ENCODE results near the gene VPS8.
"Not testable (repeated sequence)": the region's sequence is repeated elsewhere in the genome, so short reads cannot be mapped to it uniquely, and the experiment has no call there.

The VPS8 gene

DNA sequence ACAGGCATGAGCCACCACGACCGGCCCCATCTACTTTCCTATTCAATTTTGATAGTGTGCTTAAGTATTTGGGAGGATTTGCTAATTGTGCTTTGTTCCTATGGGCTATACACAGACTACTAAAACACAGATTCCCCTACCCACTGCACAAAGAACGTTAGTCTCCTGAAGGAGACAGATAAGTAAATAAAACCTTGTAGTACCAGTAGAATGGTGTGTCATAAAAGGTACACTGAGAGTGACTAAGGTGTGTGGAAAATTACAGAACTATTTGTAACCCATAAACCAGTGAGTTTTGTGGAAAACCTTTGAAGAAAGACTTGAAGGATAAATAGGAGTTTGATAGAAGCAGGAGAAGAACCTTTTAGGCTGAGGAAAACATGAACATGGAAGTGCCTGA is 158.2 kb downstream of the VPS8 start:
- DNase-seq (ENCODE audit: low spot score), result no peak

DNA sequence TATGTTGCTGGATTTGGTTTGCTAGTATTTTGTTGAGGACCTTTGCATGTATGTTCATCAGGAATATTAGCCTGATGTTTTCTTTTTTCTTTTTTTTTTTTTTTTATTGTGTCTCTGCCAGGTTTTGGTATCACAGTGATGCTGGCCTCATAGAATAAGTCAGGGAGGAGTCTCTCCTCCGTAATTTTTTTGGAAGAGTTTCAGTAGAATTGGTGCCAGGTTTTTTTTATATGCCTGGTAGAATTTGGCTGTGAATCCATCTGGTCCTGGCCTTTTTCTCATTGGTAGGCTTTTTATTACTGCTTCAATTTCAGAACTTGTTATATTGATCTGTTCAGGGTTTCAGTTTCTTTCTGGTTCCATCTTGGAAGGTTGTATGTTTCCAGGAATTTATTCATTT is 165.8 kb downstream of the VPS8 start:
- no peak for DNase-seq (ENCODE audit: low spot score)

DNA sequence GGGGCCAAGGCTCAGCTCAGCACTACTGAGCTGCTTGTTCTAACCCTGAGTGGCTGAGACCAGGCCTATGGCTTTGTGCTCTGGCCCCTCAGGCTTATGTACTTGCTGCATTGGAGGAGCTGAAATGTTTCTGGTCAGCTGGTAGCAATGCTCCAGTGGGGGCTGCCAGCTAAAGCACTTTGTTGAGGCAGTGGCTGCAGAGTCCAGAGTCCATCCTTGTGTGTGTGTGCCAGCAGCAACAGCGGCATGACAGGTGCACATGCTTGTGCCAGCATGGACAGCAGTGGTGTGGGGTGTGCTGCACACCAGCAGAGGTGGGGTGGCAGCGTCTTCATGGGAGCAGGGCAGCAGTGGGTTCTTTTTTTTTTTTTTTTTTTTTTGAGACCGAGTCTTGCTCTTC is 169.1 kb downstream of the VPS8 start:
- DNase-seq (ENCODE audit: low spot score), result no peak

DNA sequence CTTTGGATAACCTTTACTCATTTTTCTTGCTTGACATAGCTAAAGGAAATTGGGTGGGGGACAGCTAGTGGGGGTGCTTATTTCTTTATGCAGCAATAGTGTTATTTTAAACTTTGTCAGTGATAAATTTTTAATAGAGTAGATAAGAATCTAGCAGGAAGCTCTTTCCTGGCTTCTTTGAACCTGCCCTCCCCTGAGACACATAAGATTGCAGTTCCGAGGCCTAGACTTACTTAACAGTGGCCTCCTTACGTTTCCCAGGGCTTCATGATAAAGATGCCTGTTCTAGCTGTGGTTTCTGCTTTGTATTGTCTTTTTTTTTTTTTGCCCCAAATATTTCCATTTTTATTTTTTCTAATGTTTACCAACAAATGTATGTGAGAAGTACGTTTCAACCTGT is 170.1 kb downstream of the VPS8 start:
- DNase-seq (ENCODE audit: low spot score), result no peak

DNA sequence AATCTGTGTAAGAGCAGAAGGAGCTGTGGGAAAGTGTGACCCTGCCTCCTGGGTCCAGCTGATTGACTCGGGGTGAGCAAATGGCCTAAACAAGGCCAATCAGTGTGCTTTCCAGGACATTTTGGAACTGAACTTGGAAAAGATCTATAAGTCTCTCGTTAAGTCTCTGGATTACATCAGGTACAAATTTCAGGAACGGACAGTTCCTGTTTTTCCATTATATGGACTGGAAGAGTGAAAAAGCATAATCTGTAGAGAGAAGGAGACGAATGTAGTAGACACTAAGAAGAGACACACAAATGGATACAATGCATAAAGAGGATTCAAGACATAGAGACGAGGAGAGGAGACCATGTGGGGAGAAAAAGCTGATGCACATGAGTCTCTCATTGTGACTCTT is 173.6 kb downstream of the VPS8 start:
- no peak for DNase-seq (ENCODE audit: low spot score)

DNA sequence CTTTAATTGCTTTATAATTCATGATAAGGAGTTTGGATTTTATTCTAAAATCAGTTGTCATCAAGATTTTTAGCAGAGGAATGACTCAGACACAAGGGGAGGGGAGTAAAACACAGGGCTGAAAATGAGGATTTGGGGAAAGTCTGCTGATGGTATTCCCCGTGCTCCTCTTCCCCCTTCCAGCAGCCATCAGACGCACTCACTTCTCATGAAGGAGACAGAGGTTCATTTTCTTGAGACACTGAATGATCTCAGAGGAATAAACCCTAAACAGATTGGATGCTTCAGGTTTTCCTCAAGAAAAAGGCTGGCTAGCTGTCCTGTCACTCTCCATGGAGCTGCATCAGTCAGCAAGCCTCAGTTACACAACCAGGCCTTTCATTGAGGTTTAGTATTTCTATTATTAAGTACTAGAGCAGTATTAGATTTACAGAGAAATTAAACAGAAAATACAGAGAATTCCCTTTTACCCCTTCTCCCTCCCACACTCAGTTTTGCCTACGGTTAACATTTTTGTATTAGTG is 174.5 kb downstream of the VPS8 start:
- DNase-seq (ENCODE audit: low spot score), result no peak

DNA sequence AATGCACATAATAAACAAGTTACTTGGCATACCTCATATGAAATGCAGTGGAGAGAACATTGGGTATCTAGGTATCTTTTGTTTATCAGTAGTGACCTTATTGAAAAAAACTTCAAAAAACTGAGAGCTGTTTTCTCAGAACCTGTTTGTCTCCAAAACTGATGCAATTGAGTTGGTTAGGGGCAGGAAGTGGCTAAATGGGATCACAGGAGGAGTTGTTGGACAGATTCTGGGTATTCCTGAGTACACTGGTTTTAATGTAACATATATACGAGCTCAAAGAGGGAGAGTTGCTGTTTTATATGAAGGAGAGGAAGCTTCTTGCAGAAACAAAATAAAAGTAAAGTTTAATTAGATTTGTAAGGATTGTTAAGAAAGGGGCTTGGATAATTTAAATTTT is 181.4 kb downstream of the VPS8 start:
- DNase-seq (ENCODE audit: low spot score), result no peak

DNA sequence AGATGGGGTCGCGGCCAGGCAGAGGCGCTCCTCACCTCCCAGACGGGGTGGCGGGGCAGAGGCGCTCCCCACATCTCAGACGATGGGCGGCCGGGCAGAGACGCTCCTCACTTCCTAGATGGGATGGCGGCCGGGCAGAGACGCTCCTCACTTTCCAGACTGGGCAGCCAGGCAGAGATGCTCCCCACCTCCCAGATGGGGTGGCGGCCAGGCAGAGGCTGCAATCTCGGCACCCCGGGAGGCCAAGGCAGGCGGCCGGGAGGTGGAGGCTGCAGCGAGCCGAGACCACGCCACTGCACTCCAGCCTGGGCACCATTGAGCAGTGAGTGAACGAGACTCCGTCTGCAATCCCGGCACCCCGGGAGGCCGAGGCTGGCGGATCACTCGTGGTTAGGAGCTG is 191.9 kb downstream of the VPS8 start:
- not testable (repeated sequence) for DNase-seq (ENCODE audit: low spot score)

DNA sequence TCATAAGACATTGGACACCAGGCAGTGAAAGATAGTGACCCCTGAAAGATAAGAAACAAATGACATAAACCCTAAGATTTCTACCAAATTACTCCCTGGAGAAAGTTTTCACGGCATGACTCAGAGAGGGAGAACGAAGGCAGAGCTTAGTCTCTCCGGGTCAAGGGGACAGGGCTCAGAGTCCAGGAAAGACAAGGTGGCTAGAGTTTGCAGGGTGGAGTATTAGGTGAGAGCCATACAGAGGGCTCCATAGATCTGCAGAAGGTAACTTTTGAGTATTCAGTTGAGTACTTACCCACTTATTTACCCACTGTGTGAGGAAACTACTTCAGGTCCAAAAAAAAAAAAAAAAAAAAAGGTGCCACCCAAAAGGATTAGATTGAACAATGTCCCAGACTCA is 197.7 kb downstream of the VPS8 start:
- DNase-seq (ENCODE audit: low spot score), result no peak

DNA sequence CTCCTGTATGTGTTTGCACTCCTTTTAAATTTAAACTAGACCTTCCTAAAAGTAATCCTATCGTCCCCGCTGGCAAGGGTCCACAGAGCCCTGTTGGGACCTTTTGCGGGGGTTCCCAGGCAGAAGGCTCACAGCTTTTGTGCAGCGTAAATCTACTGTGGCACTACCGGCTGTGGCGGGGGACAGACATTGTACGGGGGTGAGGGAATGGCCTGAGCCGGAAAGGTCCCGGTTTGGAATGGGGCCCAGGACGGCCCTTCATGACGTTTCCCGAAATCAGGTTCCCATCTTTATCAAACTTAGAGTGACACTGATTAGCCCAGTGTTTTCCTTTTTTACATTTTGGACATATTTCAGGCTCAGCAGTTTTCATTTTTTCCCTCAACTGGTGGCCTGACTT is 205.6 kb downstream of the VPS8 start:
- not testable (repeated sequence) for DNase-seq (ENCODE audit: low spot score)

DNA sequence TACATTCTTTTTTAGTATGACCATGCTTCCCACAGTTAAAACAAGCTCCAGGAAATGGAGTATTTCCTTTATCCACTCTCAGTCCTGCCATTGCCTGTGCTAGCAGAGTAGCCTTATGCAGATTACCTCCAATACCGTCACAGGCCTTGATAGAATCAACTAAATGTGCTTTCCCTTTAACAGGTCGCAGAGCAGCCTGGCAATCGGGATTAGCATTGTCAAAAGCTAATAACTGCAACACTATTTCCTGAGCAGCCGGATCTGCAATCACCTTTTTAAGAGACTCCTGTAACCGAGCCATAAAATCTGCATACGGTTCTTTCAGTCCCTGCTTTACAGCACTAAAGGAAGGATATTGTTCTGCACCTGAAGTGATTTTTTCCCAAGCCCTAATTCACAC is 206.0 kb downstream of the VPS8 start:
- not testable (repeated sequence) for DNase-seq (ENCODE audit: low spot score)

DNA sequence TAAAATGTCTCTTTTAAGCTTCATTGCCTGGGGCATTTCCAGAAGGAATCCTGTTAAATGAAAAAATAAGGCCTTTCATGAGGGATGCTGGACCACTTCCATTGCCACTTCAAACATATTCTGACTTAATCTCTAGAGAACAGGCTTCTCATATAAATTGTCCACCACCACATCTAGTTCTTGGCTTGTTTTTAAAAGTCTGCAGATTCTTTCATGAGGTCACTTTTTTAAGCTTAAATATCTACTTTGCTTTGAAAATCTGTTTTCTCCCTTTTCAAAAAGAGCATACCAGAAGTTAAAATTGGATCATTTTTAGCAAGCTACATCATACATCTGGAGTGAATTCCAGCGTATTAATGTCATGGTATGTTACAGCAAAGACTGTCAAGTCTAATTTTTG is 209.3 kb downstream of the VPS8 start:
- no peak for DNase-seq (ENCODE audit: low spot score)

DNA sequence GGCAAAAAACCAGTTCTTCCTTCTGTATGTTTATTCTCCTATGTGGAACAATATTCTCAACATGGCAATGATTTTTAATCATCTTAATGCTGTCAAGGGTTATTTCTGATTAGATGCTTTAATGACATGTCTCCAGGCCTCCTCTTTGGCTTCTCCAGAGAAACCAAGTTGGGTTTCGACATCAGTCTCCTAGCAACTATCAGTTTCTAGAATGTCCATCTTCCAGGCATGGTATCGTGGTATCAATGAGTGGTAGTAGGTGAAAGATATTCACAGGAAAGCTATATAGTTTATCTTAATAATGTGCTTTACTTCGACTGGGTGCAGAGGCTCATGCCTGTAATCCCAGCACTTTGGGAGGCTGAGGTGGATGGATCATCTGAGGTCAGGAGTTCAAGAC is 212.4 kb downstream of the VPS8 start:
- DNase-seq (ENCODE audit: low spot score), result no peak

DNA sequence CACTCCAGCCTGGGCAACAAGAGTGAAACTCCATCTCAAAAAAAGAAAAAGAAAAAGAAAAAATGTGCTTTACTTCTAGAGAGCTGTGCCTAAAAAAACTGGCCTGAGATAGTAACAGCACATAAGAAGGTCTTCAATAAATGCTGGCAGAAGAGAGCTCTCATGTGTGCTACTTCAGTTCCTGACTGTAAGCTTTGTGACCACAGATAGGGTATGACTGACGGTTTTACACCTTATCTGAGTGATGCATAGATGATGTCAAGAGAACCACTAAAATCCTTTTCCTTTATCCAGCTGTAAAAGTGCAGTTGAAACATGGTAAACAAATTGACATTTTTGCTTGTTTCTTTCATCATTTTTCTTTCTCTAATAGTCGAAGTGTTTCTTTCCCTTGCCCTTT is 213.0 kb downstream of the VPS8 start:
- no peak for DNase-seq (ENCODE audit: low spot score)

DNA sequence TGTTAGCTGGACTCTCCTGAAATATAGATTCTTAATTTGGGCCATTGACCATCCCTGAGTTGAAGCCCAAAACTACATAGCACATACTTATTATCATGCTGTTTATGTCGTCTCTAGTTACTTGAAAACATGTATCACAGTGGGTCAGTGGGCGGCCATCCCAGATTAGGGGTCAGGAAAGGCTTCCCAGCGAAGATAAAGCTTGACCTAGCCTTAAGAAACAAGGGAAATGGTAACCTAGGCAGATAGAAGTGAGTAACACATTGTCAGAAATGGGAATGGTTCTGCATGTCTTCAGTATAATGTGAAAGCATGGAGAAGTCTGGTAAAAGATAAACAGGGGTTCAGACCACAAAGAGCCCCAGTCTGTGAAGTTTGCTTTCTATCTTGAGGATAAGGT is 216.2 kb downstream of the VPS8 start:
- no peak for DNase-seq (ENCODE audit: low spot score)

DNA sequence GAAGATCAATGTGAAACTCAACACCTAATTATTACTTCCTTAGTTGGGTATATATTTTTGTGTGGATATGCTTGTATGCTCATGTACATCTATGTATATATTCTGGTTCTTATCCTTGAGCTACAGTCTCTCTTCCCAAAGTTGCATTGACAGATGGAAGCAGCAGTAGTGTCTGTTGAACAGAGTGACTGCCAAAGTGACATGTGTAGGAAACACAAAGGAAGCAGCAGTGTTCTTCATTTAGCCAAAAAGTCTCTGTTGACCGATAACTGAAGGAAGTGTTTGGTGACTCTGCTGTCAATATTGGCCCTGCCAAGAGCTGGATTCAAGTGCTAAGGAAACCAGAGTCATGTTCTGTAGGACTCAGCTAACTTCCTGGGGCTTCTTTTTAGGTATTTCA is 217.1 kb downstream of the VPS8 start:
- DNase-seq (ENCODE audit: low spot score), result no peak

DNA sequence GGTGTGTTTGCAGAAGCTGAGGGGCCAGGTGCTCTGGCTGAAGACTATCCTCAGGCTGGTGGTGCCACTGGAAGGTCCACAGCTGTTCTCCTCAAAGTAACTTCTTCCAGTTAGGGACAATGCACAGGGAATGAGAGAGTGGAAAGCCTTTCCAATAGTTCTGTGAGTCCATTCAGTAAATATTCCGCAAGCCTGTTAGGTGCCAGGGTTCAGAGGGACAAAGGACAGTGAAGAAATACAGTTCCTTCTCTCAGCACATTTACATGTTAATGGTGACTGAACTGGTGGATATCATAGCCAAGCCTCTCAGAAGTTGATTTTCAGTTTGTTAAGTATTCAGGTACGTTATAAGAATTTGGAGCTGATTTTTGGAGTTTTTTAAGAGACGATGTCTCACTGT is 218.4 kb downstream of the VPS8 start:
- no peak for DNase-seq (ENCODE audit: low spot score)

DNA sequence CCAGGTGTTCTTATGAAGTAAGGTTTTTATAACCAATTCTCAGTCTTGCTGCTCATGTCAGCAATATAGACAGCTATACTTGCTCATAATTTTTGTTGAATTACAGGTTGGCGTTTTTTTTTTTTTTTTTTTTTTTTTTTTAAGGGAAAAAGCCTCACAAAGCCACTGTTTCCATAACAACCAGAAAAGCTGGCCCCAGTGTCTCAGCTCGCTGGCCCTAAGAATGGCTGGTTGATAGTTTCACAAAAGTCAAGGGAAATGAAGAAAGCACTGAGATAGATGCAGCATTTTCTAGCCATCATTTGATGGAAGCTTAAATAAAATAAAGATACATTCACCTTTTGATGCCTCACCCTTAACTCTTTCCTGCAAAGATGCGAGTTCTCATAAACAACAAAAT is 219.0 kb downstream of the VPS8 start:
- no peak for DNase-seq (ENCODE audit: low spot score)

DNA sequence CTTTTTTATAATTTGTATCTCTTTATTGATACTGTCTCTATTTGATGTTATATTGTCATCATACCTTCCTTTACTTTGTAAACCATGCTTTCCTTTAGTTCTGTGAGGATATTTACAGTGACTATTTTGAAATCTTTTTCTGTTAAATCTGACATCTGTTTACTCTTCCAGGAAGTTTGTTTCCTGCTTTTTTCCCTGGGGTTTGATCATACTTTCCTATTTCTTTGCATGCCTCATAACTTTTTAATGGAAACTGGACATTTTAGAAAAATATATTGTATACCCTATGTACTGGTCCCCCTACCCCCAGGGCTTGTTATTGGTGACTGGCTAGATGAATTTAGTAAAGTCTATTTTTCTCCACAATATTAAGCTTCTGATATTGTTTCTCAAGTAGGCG is 225.8 kb downstream of the VPS8 start:
- no peak for DNase-seq (ENCODE audit: low spot score)

DNA sequence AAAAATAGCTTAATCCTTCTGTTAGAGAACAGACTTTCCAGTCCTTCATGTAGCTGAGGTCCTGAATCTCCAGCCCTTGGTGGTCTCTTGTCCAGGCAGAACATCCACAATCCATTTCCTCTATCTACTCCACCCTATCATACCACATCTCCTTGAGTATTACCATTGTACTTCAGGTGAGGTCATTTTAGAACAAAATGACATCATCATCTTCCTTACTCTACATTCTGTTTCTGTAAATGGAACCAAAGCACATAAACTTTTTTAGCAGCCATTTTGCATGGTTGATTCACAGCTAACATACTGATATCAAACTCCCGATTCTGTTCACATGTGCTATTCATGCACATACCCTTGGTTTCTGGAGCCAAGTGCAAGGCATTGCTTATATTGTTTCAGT is 228.5 kb downstream of the VPS8 start:
- DNase-seq (ENCODE audit: low spot score), result no peak

DNA sequence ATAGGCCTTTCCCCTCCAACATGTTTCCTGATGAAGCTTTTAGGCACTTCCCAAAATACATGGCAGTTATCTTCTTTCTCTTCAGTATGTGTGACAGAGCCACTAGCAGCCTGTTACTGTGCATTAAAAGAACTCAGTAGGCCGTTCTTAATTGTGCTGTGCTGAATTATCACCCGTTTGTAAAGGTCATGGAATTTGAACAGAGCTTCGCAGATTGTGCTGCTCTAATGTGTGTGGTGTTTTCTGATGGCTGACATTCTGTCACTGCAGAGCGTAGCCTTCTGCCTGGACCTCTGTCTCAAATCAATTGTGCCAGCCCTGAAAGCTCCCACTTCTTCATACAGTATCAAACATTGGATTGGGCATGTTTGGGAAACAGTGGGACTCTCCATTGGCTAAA is 229.6 kb downstream of the VPS8 start:
- no peak for DNase-seq (ENCODE audit: low spot score)

DNA sequence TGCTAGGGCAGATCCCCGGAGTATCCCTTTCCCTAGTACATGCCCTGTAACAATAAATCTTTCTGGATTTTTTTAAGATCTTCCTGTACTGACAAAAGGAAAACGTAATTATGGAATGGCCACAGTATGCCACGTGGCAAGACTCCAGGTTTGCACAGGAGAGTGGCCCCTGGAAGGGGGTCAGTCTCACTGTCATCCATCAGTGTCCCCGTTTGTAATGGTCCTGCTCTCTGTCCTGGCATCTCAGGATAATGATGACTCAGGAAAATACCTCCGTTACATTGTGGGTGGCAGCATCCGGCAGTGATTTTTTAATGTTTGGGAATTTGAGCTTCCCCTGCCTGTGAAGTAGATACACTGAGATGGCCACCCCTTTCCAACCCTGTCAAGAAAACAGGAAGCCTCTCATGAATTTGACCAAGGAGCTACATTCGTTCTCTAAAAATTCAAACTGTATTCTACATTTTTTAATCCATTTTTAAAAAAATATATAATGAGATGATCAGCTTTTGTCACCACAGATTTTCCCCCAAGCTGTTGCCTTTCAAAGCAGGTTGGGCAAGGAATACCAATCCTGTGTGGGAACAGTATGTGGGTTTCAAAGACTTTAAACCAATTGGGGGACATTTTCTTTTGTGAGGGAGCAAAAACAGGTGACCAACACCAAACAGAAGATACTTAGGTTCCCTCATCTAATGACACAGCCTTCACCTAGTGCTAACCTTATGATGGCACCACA is 230.5 kb downstream of the VPS8 start:
- no peak for DNase-seq (ENCODE audit: low spot score)

DNA sequence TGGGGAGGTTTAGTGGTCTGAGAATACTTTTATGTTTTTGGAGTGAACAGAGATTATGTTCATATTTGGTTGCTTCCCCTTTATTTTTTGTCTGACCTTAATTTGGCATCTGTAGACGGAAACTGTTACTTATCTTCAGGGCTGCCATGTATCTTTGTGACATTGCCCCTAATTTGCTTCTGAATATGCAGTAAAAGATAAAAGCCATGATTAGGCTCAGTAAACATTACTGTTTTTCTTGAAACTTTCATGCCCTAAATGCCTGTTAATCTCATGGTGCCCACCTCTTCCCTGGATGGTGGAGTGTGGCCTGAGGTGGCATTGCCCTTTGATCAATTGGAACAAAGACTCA is 234.2 kb downstream of the VPS8 start:
- no peak for DNase-seq (ENCODE audit: low spot score)

DNA sequence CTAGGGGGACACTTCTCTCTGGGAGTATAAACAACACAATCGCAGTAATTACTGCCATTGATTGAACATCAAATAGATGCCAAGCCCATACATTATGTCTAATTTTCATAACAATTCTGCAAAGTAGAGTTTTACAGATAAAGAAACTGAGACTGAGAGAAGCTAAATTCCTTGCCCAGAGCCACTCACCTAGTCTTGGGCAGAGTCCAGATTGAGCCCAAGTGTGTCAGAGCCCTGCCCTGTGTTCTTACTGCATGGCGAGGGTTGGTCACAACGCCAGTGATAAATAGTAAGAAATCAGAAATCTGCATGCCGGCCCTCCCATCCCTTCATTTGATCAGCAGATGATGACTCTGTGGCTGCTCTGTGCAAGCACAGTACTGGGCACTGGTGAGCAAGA is 234.6 kb downstream of the VPS8 start:
- no peak for DNase-seq (ENCODE audit: low spot score)
